ENCODE measurements around the gene GABPB1. TPM values are rescaled to one million over a fixed set of nuclear protein-coding genes. Genes with fewer than 3 reads are reported as not detected.

The GABPB1 gene
- polyA plus RNA-seq, 3 donors, result 12.9 to 15.1 (median 14.9) TPM

GRCh38 chr15:50248994-50249582 is 105.9 kb downstream of the GABPB1 start:
- Mint-ChIP-seq H3K27ac (peak overlapping the region in 5 of 7 donors; percentile 0 to 94 (median 71)), H3K36me3 (no peaks in the 10 kb centered on the region), H3K27me3 (ENCODE audit: low read depth in 3 of 3) (peaks cover 0 to 3% (median 0%) of the 10 kb centered on the region in 3 donors), H3K4me1 (peaks cover 26% of the 10 kb centered on the region), H3K9me3 (no peaks in the 10 kb centered on the region), H3K4me3 (no peak overlapping the region)
- no peak for DNase-seq
- peak overlapping the region in 1 of 2 donors; percentile 88 for H3K27ac ChIP-seq (ENCODE audit: low read depth in 1 of 2, low read length in 2 of 2)
- no peak overlapping the region for H3K9ac ChIP-seq (ENCODE audit: insufficient read depth, low read length, poor library complexity, severe bottlenecking)
- no peaks in the 10 kb centered on the region for H3K79me2 ChIP-seq (ENCODE audit: insufficient read depth, low read length)
- H2AFZ ChIP-seq (ENCODE audit: insufficient read depth, low read depth, low read length, poor library complexity, severe bottlenecking), result peak overlapping the region; percentile 90
- no peaks in the 10 kb centered on the region for H3K9me3 ChIP-seq (replicated peaks in 1 of 2; ENCODE audit: control insufficient read depth in 1 of 2, insufficient read depth in 1 of 2, low read length in 2 of 2)
- no peak overlapping the region for H3K4me3 ChIP-seq (replicated peaks in 1 of 3; ENCODE audit: low read depth in 2 of 3, low read length in 3 of 3)
- H3K27me3 ChIP-seq (ENCODE audit: control insufficient read depth in 2 of 2, insufficient read depth in 2 of 2, low read length in 2 of 2), result no peaks in the 10 kb centered on the region
- H3K4me1 ChIP-seq (ENCODE audit: control insufficient read depth in 1 of 2, insufficient read depth in 2 of 2, low read length in 2 of 2), result peaks cover 18 to 25% of the 10 kb centered on the region in 2 donors
- no peak for TF ChIP-seq CTCF (IDR thresholded peaks at IDR 0.05)
- intact Hi-C loops (cut with micrococcal nuclease), result no loop called here
- no peak overlapping the region for H3K4me2 ChIP-seq (replicated peaks; ENCODE audit: extremely low read depth, low read length, poor library complexity, severe bottlenecking)
- WGBS (ENCODE audit: insufficient coverage), result 0% methylated on average over 2 of the region's 4 CpGs
- no peaks in the 10 kb centered on the region for H4K20me1 ChIP-seq (ENCODE audit: insufficient read depth, low read length)
- H3K36me3 ChIP-seq (replicated peaks in 1 of 2; ENCODE audit: control insufficient read depth in 1 of 2, insufficient read depth in 2 of 2, low read length in 2 of 2), result no peaks in the 10 kb centered on the region

- peaks cover 26% of the 10 kb centered on the region for H3K4me1 Mint-ChIP-seq
- no peaks in the 10 kb centered on the region for H4K20me1 ChIP-seq (ENCODE audit: insufficient read depth, low read length)
- H3K9me3 Mint-ChIP-seq, result no peaks in the 10 kb centered on the region
- peak overlapping the region; percentile 90 for H2AFZ ChIP-seq (ENCODE audit: insufficient read depth, low read depth, low read length, poor library complexity, severe bottlenecking)
- 84% methylated on average over 13 of the region's 14 CpGs for WGBS (ENCODE audit: insufficient coverage)
- peaks cover 0 to 3% (median 0%) of the 10 kb centered on the region in 3 donors for H3K27me3 Mint-ChIP-seq (ENCODE audit: low read depth in 3 of 3)
- peak; percentile 52 to 62 (median 55) for DNase-seq
- peak overlapping the region; percentile 66 to 88 for H3K27ac ChIP-seq (ENCODE audit: low read depth in 1 of 2, low read length in 2 of 2)
- peak overlapping the region; percentile 84 to 94 (median 92) for H3K27ac Mint-ChIP-seq
- peak overlapping the region; percentile 49 for H3K9ac ChIP-seq (ENCODE audit: insufficient read depth, low read length, poor library complexity, severe bottlenecking)
- H3K4me2 ChIP-seq (replicated peaks; ENCODE audit: extremely low read depth, low read length, poor library complexity, severe bottlenecking), result peak overlapping the region; percentile 74
- H3K27me3 ChIP-seq (ENCODE audit: control insufficient read depth in 2 of 2, insufficient read depth in 2 of 2, low read length in 2 of 2), result no peaks in the 10 kb centered on the region
- H3K36me3 Mint-ChIP-seq, result no peaks in the 10 kb centered on the region
- H3K79me2 ChIP-seq (ENCODE audit: insufficient read depth, low read length), result no peaks in the 10 kb centered on the region
- intact Hi-C loops (cut with micrococcal nuclease), result no loop called here
- H3K4me3 ChIP-seq (replicated peaks in 1 of 3; ENCODE audit: low read depth in 2 of 3, low read length in 3 of 3), result peak overlapping the region in 1 of 3 experiments; percentile 67
- no peaks in the 10 kb centered on the region for H3K36me3 ChIP-seq (replicated peaks in 1 of 2; ENCODE audit: control insufficient read depth in 1 of 2, insufficient read depth in 2 of 2, low read length in 2 of 2)
- H3K9me3 ChIP-seq (replicated peaks in 1 of 2; ENCODE audit: control insufficient read depth in 1 of 2, insufficient read depth in 1 of 2, low read length in 2 of 2), result no peaks in the 10 kb centered on the region
- peak overlapping the region; percentile 55 to 86 for H3K4me3 Mint-ChIP-seq
- no peak for TF ChIP-seq CTCF (IDR thresholded peaks at IDR 0.05)
- H3K4me1 ChIP-seq (ENCODE audit: control insufficient read depth in 1 of 2, insufficient read depth in 2 of 2, low read length in 2 of 2), result peaks cover 18 to 25% of the 10 kb centered on the region in 2 donors
Measured at GRCh38 chr15:50247819-50248655, 107.0 kb downstream of the GABPB1 start.
